CD8-positive, alpha-beta memory T cell (primary cell): ENCODE data around the gene MFF. TPM values are rescaled to one million over a fixed set of nuclear protein-coding genes. Genes with fewer than 3 reads are reported as not detected.
A peak's percentile ranks its signal among the peaks of the same experiment; 100 is the strongest.

Experiments used
- CTCF ChIA-PET: fragments of 350-600 bp; sonication (Branson Sonifier 250); formaldehyde crosslinking; loops from one replicate; lab custom pipeline; 2021; ENCODE audit warnings: antibody characterized with exemption; lab: Charles Lee
- POLR2A ChIA-PET: fragments of 350-600 bp; sonication (Branson Sonifier 250); formaldehyde crosslinking; loops from one replicate; lab custom pipeline; 2021; ENCODE audit warnings: antibody characterized with exemption; lab: Charles Lee
- DNase-seq, 5 donors: peaks; one replicate each; pipeline versions ENCODE4 v3.0.0 to v3.0.0-alpha.2; 2020 to 2022; ENCODE audit warnings: mixed read lengths in 1 of 5
- H3K27ac ChIP-seq: one replicate; pipeline ENCODE4 v1.7.0; 2013; ENCODE audit warnings: low read depth, mild to moderate bottlenecking, low read length, moderate library complexity
- H3K27me3 ChIP-seq: 2 replicates; pipeline ENCODE4 v1.7.0; 2013; ENCODE audit warnings: low read length, mild to moderate bottlenecking; ENCODE audit not compliant: insufficient read depth, poor library complexity, severe bottlenecking
- H3K36me3 ChIP-seq: 2 replicates; pipeline ENCODE4 v1.7.0; 2013; ENCODE audit warnings: mild to moderate bottlenecking, low read length, moderate library complexity; ENCODE audit not compliant: insufficient read depth
- H3K4me1 ChIP-seq: 2 replicates; pipeline ENCODE4 v1.7.0; 2013; ENCODE audit warnings: mild to moderate bottlenecking, low read length, moderate library complexity; ENCODE audit not compliant: insufficient read depth
- H3K4me3 ChIP-seq: 2 replicates; pipeline ENCODE4 v1.7.0; 2013; ENCODE audit warnings: mild to moderate bottlenecking, low read length
- H3K9me3 ChIP-seq: 2 replicates; pipeline ENCODE4 v1.7.0; 2013; ENCODE audit warnings: mild to moderate bottlenecking, low read length
- H3K27ac Mint-ChIP-seq, 8 donors: one replicate each; pipeline ENCODE4 v1.8.0; 2020 to 2021; ENCODE audit warnings: mixed read lengths in 8 of 8, mild to moderate bottlenecking in 6 of 8, inconsistent platforms in 3 of 8, moderate library complexity in 3 of 8
- H3K27me3 Mint-ChIP-seq, 2 donors: one replicate each; pipeline ENCODE4 v1.8.0; 2020 to 2021; ENCODE audit warnings: mixed read lengths in 2 of 2, mild to moderate bottlenecking in 1 of 2, moderate library complexity in 1 of 2
- H3K36me3 Mint-ChIP-seq, 3 donors: one replicate each; pipeline ENCODE4 v1.8.0; 2020 to 2021; ENCODE audit warnings: mixed read lengths in 3 of 3, inconsistent platforms in 1 of 3, mild to moderate bottlenecking in 1 of 3
- H3K4me1 Mint-ChIP-seq, 3 donors: one replicate each; pipeline ENCODE4 v1.8.0; 2020 to 2021; ENCODE audit warnings: mixed read lengths in 3 of 3, inconsistent platforms in 1 of 3, mild to moderate bottlenecking in 1 of 3
- H3K4me3 Mint-ChIP-seq, 7 donors: one replicate each; pipeline ENCODE4 v1.8.0; 2020 to 2021; ENCODE audit warnings: mixed read lengths in 7 of 7, mild to moderate bottlenecking in 6 of 7, moderate library complexity in 4 of 7, inconsistent platforms in 2 of 7
- H3K9me3 Mint-ChIP-seq, 5 donors: one replicate each; pipeline ENCODE4 v1.8.0; 2020 to 2022; ENCODE audit warnings: mixed read lengths in 5 of 5, mild to moderate bottlenecking in 3 of 5, moderate library complexity in 2 of 5, inconsistent platforms in 1 of 5
- polyA plus RNA-seq: library from polyadenylated mRNA; unstranded; fragments of 300-500 nt; fragmentation: Illumina TruSeq; gene quantifications from one replicate; pipeline ENCODE4 v1.2.3, GENCODE V29; 2021
- total RNA-seq, 2 experiments: library from RNA; stranded (reverse); gene quantifications; one replicate each; pipeline ENCODE4 v1.2.3, GENCODE V29; 2021

MFF gene
- total and polyA plus RNA-seq, 3 experiments from 2014 or later, result 64.6 to 132 (median 67.0) TPM

GRCh38 chr2:227340106-227340505 lies 15.1 kb downstream of the MFF start:
- Mint-ChIP-seq H3K27me3 (no peaks in the 10 kb centered on the region), H3K9me3 (no peaks in the 10 kb centered on the region), H3K27ac (no peak overlapping the region), H3K4me1 (peaks cover 0 to 4% (median 2%) of the 10 kb centered on the region in 3 donors), H3K36me3 (peaks cover 5 to 63% (median 15%) of the 10 kb centered on the region in 3 donors), H3K4me3 (no peak overlapping the region)
- ChIA-PET CTCF (no interaction called here), POLR2A (no interaction called here)
- no peaks in the 10 kb centered on the region for H3K27me3 ChIP-seq
- DNase-seq, result no peak
- H3K4me1 ChIP-seq, result no peaks in the 10 kb centered on the region
- peaks cover 5% of the 10 kb centered on the region for H3K36me3 ChIP-seq
- no peak overlapping the region for H3K4me3 ChIP-seq
- no peak overlapping the region for H3K27ac ChIP-seq
- no peaks in the 10 kb centered on the region for H3K9me3 ChIP-seq

DNA sequence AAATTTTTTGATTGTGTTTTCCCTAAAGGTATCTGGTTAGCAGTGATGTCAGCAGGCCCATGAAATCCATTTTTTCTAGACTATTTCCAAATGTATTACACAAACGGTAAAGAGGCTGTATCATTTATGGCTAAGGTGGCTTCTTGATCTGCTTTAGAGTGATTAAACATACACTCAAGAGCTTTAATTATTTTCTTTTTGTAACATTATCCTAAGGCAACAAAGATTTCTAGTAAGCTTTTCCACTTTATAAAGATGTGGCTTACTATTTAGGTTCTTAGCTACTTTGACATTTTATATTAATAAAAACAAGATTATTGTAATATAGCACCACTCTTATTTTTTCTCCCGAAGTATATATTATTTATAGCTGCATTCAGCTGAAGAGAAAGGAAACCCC lies 16.5 kb downstream of the MFF start:
- H3K9me3 Mint-ChIP-seq, result no peaks in the 10 kb centered on the region
- no peaks in the 10 kb centered on the region for H3K27me3 Mint-ChIP-seq
- H3K4me3 ChIP-seq, result no peak overlapping the region
- no peak for DNase-seq
- no peaks in the 10 kb centered on the region for H3K36me3 ChIP-seq
- POLR2A ChIA-PET, result no interaction called here
- H3K27ac ChIP-seq, result no peak overlapping the region
- H3K27me3 ChIP-seq, result no peaks in the 10 kb centered on the region
- H3K4me3 Mint-ChIP-seq, result no peak overlapping the region
- peaks cover 0 to 63% (median 12%) of the 10 kb centered on the region in 3 donors for H3K36me3 Mint-ChIP-seq
- H3K27ac Mint-ChIP-seq, result no peak overlapping the region
- CTCF ChIA-PET, result no interaction called here
- H3K9me3 ChIP-seq, result no peaks in the 10 kb centered on the region
- peaks cover 0 to 4% (median 2%) of the 10 kb centered on the region in 3 donors for H3K4me1 Mint-ChIP-seq
- no peaks in the 10 kb centered on the region for H3K4me1 ChIP-seq

DNA sequence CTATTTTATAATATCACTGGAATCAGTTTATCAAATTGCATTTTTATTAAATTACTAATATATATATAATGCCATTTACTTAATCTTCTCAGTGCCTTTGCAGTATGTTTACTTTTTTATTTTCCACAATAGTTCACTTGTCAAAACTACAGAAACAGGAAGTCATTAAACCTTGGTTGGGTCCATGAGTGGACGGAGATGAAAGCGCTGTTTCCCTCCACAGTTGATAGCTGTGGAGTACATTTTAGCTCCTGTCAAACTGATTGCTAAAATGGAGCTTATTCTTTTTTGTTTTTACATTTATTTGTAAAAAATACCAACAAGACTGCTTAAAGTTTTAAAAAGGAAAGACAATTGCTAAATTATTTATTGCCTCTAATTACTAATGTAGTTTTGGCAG lies 19.2 kb downstream of the MFF start:
- H3K4me1 Mint-ChIP-seq, result peaks cover 0 to 3% (median 1%) of the 10 kb centered on the region in 3 donors
- no peak overlapping the region for H3K4me3 ChIP-seq
- no peak overlapping the region for H3K4me3 Mint-ChIP-seq
- no peaks in the 10 kb centered on the region for H3K9me3 Mint-ChIP-seq
- H3K27ac ChIP-seq, result no peak overlapping the region
- ChIA-PET POLR2A (no interaction called here), CTCF (no interaction called here)
- H3K4me1 ChIP-seq, result no peaks in the 10 kb centered on the region
- H3K9me3 ChIP-seq, result no peaks in the 10 kb centered on the region
- DNase-seq, result no peak
- H3K36me3 Mint-ChIP-seq, result peaks cover 0 to 74% (median 21%) of the 10 kb centered on the region in 3 donors
- H3K27ac Mint-ChIP-seq, result no peak overlapping the region
- no peaks in the 10 kb centered on the region for H3K27me3 ChIP-seq
- no peaks in the 10 kb centered on the region for H3K36me3 ChIP-seq
- no peaks in the 10 kb centered on the region for H3K27me3 Mint-ChIP-seq

GRCh38 chr2:227347117-227347516 lies 22.1 kb downstream of the MFF start:
- H3K27ac Mint-ChIP-seq, result no peak overlapping the region
- Histone ChIP-seq H3K4me3 (no peak overlapping the region), H3K4me1 (no peaks in the 10 kb centered on the region), H3K27me3 (no peaks in the 10 kb centered on the region), H3K9me3 (no peaks in the 10 kb centered on the region), H3K36me3 (no peaks in the 10 kb centered on the region), H3K27ac (no peak overlapping the region)
- H3K9me3 Mint-ChIP-seq, result no peaks in the 10 kb centered on the region
- DNase-seq, result no peak
- ChIA-PET CTCF (no interaction called here), POLR2A (no interaction called here)
- H3K4me3 Mint-ChIP-seq, result no peak overlapping the region
- no peaks in the 10 kb centered on the region for H3K4me1 Mint-ChIP-seq
- H3K27me3 Mint-ChIP-seq, result no peaks in the 10 kb centered on the region
- peaks cover 0 to 66% (median 21%) of the 10 kb centered on the region in 3 donors for H3K36me3 Mint-ChIP-seq

DNA sequence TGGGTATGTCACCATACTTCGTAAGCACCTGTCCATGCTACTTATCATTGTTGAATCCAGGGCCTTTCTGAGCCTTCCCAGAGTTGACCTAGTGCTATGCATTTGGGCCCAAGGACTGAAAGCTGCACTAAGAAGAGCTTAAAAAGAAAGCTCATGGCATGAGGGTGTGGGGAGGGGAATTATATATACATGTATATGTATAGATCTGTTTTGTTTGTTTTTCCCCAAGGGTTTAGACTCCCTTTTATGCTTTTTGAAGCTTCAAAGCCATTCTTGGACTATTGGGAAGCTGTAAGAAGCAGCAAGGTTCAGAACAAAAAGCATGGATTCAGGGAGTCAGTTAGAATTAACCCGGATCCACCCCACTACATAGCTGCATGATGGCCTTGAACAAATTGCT lies 23.3 kb downstream of the MFF start:
- Histone ChIP-seq H3K9me3 (no peaks in the 10 kb centered on the region), H3K4me3 (no peak overlapping the region), H3K27me3 (no peaks in the 10 kb centered on the region), H3K27ac (no peak overlapping the region), H3K36me3 (no peaks in the 10 kb centered on the region), H3K4me1 (no peaks in the 10 kb centered on the region)
- H3K27me3 Mint-ChIP-seq, result no peaks in the 10 kb centered on the region
- no peak overlapping the region for H3K4me3 Mint-ChIP-seq
- H3K27ac Mint-ChIP-seq, result no peak overlapping the region
- ChIA-PET CTCF (interaction anchor here (1.5 to 1.7 kb wide), 2 partner anchors 28 to 36 kb away, joined by 3 to 4 read pairs; no protein-coding TSS in a partner anchor), POLR2A (no interaction called here)
- no peak for DNase-seq
- peaks cover 0 to 63% (median 19%) of the 10 kb centered on the region in 3 donors for H3K36me3 Mint-ChIP-seq
- H3K9me3 Mint-ChIP-seq, result no peaks in the 10 kb centered on the region
- no peaks in the 10 kb centered on the region for H3K4me1 Mint-ChIP-seq

DNA sequence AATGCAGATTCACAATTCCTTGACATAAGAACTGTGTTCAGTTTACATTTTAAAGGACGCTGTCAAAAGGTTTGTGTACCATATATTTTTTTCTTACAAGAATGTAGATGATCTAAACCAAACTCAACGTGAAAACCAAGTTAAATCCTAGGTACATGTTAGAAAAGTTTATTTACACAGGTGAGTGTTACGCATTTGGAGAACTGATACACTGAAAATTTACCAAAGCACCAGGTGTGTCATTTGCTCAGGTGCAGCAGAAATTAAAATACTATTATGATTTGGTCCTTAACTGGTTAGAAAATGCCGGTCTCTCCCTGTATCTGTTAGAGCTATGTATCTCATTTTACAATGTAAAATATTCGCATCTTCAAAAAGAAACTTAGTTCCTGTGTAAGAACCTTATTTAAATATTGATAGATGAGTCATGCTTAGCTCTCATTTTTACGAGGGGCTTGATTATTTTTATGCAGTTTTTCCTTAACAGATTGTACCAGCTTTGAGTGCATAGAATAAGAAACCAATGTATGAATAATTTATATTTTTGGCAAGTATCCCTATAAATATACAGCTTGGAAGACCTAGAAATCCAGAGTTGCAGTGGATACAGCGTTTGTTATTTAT lies 25.1 kb downstream of the MFF start:
- ChIA-PET CTCF (interaction anchor here (1.7 kb wide), 1 partner anchor 34 kb away, joined by 3 read pairs; no protein-coding TSS in a partner anchor), POLR2A (no interaction called here)
- Histone ChIP-seq H3K9me3 (no peaks in the 10 kb centered on the region), H3K27me3 (no peaks in the 10 kb centered on the region), H3K27ac (no peak overlapping the region), H3K36me3 (no peaks in the 10 kb centered on the region), H3K4me1 (no peaks in the 10 kb centered on the region), H3K4me3 (no peak overlapping the region)
- H3K27ac Mint-ChIP-seq, result no peak overlapping the region
- no peaks in the 10 kb centered on the region for H3K9me3 Mint-ChIP-seq
- peaks cover 0 to 64% (median 21%) of the 10 kb centered on the region in 3 donors for H3K36me3 Mint-ChIP-seq
- H3K4me1 Mint-ChIP-seq, result no peaks in the 10 kb centered on the region
- H3K27me3 Mint-ChIP-seq, result no peaks in the 10 kb centered on the region
- DNase-seq, result no peak
- no peak overlapping the region for H3K4me3 Mint-ChIP-seq

- CTCF ChIA-PET, result no interaction called here
- DNase-seq, result no peak
- Histone ChIP-seq H3K27me3 (no peaks in the 10 kb centered on the region), H3K4me1 (no peaks in the 10 kb centered on the region), H3K27ac (no peak overlapping the region), H3K36me3 (no peaks in the 10 kb centered on the region), H3K9me3 (no peaks in the 10 kb centered on the region), H3K4me3 (no peak overlapping the region)
- H3K4me3 Mint-ChIP-seq, result no peak overlapping the region
- H3K27me3 Mint-ChIP-seq, result no peaks in the 10 kb centered on the region
- peak overlapping the region in 5 of 8 donors; percentile 23 to 93 (median 42) for H3K27ac Mint-ChIP-seq
- H3K36me3 Mint-ChIP-seq, result peaks cover 0 to 65% (median 21%) of the 10 kb centered on the region in 3 donors
- H3K9me3 Mint-ChIP-seq, result no peaks in the 10 kb centered on the region
- no peaks in the 10 kb centered on the region for H3K4me1 Mint-ChIP-seq
- POLR2A ChIA-PET, result no interaction called here
Measured at GRCh38 chr2:227351639-227352038, 26.6 kb downstream of the MFF start.

DNA sequence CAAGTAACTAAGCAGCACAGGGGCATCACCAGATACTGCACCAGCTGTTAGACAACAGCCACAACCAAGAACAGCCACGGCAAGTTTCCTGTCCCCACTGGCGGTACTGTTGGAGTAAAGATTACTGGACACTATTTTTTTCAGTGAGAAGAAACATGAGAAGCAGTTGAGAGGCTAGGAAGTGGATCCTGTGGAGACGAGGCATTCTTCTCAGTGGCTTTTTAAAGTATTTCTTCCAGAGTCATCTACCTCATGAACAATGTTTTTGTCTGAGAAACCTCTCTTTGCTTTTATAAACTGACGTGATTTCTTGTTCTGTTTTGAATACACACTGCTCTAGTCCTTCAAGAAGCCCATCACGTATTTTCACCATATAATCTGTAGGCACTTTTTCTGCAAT lies 35.3 kb downstream of the MFF start:
- POLR2A ChIA-PET, result no interaction called here

More for the DNA sequence above, 35.3 kb downstream of the MFF start:
- Histone ChIP-seq H3K4me3 (no peak overlapping the region), H3K36me3 (peaks cover 9% of the 10 kb centered on the region), H3K9me3 (no peaks in the 10 kb centered on the region), H3K4me1 (no peaks in the 10 kb centered on the region), H3K27me3 (no peaks in the 10 kb centered on the region), H3K27ac (no peak overlapping the region)
- H3K27me3 Mint-ChIP-seq, result no peaks in the 10 kb centered on the region
- H3K4me1 Mint-ChIP-seq, result peaks cover 0 to 2% (median 0%) of the 10 kb centered on the region in 3 donors
- DNase-seq, result no peak
- no peak overlapping the region for H3K27ac Mint-ChIP-seq
- CTCF ChIA-PET, result no interaction called here
- H3K9me3 Mint-ChIP-seq, result no peaks in the 10 kb centered on the region
- H3K36me3 Mint-ChIP-seq, result peaks cover 4 to 52% (median 30%) of the 10 kb centered on the region in 3 donors
- H3K4me3 Mint-ChIP-seq, result no peak overlapping the region
